ENCODE measurements around the gene DCAF12. TPM values are rescaled to one million over a fixed set of nuclear protein-coding genes. Genes with fewer than 3 reads are reported as not detected.

Gene DCAF12
- 10 to 100 TPM; 37.9 to 41.5 TPM for total RNA-seq

DNA sequence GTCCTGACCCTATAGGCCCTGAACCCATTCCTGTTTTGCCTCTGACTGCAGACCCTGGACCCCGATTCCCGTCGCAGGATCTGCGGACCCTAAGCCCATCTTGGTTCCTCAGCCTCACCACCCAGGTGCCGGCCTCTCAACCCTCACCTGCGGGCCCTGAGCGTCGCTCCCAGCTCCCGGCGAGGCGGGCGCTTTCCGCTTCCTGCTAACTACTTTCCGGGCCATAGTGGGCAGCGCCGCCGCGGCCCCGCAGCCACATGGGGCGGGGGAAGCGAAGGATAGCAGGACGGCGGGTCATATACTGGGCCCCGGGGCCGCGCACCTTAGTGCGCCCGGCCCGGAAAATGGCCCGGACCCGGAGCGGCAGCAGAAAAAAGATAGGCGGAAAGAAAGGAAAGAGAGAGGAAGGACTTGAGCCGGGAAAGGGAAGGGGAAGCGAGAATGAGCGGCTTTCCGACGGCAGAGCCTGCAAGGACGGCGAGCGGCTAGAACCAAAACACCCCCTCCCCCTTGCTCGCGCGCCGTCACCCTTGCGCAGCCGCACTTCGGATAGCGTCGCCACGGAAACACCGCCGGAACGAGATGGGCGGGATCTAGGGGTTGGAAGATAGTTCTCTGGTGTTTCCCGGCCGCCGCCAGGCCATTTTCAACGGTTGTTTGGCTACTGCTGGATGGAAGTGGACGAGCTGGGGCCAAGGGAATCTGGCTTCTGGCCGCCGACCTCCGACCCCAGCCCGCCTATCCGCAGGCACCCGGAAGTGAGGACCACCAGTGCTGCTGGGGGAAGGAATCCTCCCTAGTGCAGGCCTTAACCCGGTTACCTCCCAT is at the start of gene DCAF12:
TSS of gene DCAF12 (minus strand) at position 492 of the 828 bp plus-strand sequence. CDS start at position 225, 267 bp downstream.
- no peaks in the 10 kb centered on the region for H3K36me3 ChIP-seq
- peaks cover 10% of the 10 kb centered on the region for H3K4me1 ChIP-seq
- H3K9me3 ChIP-seq: no peaks in the 10 kb centered on the region
- H3K27me3 ChIP-seq: no peaks in the 10 kb centered on the region
- TF ChIP-seq, protein P1, sequence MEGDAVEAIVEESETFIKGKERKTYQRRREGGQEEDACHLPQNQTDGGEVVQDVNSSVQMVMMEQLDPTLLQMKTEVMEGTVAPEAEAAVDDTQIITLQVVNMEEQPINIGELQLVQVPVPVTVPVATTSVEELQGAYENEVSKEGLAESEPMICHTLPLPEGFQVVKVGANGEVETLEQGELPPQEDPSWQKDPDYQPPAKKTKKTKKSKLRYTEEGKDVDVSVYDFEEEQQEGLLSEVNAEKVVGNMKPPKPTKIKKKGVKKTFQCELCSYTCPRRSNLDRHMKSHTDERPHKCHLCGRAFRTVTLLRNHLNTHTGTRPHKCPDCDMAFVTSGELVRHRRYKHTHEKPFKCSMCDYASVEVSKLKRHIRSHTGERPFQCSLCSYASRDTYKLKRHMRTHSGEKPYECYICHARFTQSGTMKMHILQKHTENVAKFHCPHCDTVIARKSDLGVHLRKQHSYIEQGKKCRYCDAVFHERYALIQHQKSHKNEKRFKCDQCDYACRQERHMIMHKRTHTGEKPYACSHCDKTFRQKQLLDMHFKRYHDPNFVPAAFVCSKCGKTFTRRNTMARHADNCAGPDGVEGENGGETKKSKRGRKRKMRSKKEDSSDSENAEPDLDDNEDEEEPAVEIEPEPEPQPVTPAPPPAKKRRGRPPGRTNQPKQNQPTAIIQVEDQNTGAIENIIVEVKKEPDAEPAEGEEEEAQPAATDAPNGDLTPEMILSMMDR (IDR thresholded peaks at IDR 0.05): no peak
- peak within 1 kb of the TSS; percentile 95 for H3K27ac ChIP-seq
- DNase-seq: peak; percentile 94
- H3K9ac ChIP-seq (ENCODE audit: low read depth in 2 of 2, low read length in 2 of 2): peak within 1 kb of the TSS; percentile 81 to 100
- H3K4me3 ChIP-seq: peak within 1 kb of the TSS; percentile 98
- intact Hi-C loops (cut with DNase I): loop anchor here (2.0 kb wide), 1 partner anchor 126 kb away; no protein-coding TSS in a partner anchor

DNA sequence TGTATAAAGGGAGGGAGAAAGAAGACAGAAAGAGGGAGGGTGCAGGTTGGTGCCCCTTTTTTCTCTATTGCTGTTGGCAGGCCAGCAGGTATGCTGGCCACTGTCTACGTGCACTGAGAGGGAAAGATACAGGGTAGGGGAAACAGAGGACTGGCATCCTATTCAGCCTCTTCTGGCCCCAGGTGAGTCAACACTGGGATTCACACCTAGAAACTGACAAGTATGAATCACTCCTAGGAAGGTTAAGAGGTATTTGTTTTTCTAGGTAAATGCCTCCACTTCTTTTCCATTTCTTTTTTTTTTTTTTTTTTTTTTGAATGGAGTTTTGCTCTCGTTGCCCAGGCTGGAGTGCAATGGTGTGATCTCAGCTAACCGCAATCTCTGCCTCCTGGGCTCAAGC is 49.6 kb upstream of the DCAF12 start:
- no peak for DNase-seq
- Histone ChIP-seq H3K9ac (ENCODE audit: low read depth in 2 of 2, low read length in 2 of 2) (no peak overlapping the region), H3K4me3 (no peak overlapping the region), H3K9me3 (no peaks in the 10 kb centered on the region), H3K4me1 (no peaks in the 10 kb centered on the region), H3K27ac (no peak overlapping the region), H3K27me3 (no peaks in the 10 kb centered on the region), H3K36me3 (no peaks in the 10 kb centered on the region)
- intact Hi-C loops (cut with DNase I): no loop called here
- TF ChIP-seq, protein P1 (IDR thresholded peaks at IDR 0.05): no peak

DNA sequence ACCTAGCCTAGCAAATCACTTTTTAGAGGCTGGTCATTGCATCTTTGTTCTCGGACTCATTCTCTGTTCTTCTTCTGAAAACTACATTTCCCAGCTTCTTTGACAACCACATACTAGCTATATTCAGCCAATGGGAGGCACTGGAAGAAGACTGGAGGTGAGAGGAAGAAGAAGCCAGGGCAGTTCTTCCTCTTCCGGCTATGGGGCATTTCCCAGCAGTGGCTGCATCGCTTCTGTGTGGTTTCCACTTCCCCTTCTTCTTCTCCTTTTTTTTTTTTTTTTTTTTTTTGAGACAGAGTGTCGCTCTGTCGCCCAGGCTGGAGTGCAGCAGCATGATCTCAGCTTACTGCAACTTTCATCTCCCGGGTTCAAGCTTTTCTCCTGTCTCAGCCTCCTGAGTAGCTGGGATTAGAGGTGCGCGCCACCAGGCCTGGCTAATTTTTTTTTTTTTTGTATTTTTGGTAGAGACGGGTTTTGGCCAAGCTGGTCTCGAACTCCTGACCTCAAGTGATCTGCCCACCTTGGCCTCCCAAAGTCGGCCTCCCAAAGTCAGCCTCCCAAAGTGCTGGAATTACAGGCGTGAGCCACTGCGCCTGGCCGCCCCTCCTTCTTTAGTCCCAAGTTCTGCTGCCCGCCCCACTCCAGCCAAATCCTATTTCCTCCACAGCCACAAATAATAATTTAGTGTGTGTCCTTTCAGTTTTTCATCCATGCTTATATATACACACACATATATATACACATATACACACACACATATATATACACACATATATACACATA is 45.4 kb upstream of the DCAF12 start:
- TF ChIP-seq, protein P1 (IDR thresholded peaks at IDR 0.05): no peak
- Histone ChIP-seq H3K4me3 (no peak overlapping the region), H3K4me1 (peaks cover 6% of the 10 kb centered on the region), H3K9me3 (no peaks in the 10 kb centered on the region), H3K27ac (no peak overlapping the region), H3K9ac (ENCODE audit: low read depth in 2 of 2, low read length in 2 of 2) (no peak overlapping the region), H3K27me3 (no peaks in the 10 kb centered on the region), H3K36me3 (no peaks in the 10 kb centered on the region)
- no peak for DNase-seq
- intact Hi-C loops (cut with DNase I): no loop called here

DNA sequence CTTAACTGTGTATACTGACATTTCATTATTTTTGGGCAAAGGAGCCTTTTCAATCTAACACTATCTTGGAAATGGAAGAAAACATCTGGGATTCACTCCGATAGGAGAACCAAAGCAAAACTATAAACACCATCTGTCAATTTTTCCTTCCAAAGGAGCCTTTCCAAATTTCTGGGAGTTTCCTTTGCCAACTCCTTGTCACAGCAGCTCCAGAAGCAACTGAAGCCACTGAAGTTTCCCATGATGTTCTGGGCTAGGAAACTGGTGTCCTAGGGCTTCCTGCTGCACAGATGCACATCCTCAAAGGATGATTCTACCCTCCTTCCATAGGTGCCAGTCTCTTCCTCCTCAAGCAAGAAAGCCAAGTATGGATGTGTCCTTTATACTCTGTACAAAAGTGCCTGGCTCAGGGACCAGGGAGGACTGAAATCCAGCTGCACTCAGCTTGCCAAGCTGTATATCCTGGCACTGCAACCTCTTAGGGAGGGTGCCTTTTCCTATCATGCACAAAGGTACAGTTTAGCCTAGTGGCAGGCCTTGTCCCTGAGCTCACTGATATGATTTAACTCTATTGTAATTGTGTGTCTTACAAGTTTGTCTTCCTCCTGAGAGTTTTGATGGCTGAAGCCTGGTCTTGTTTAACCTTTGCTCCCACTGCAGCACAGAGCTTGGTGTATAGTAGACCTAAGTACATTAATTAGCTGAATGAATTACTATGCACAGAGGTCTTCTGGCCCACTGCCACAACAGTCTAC is 43.9 kb upstream of the DCAF12 start:
- no peak for DNase-seq
- TF ChIP-seq, protein P1 (IDR thresholded peaks at IDR 0.05): no peak
- no peaks in the 10 kb centered on the region for H3K36me3 ChIP-seq
- intact Hi-C loops (cut with DNase I): no loop called here
- H3K27me3 ChIP-seq: no peaks in the 10 kb centered on the region
- H3K9me3 ChIP-seq: no peaks in the 10 kb centered on the region
- H3K9ac ChIP-seq (ENCODE audit: low read depth in 2 of 2, low read length in 2 of 2): no peak overlapping the region
- peaks cover 6% of the 10 kb centered on the region for H3K4me1 ChIP-seq
- no peak overlapping the region for H3K4me3 ChIP-seq
- no peak overlapping the region for H3K27ac ChIP-seq

DNA sequence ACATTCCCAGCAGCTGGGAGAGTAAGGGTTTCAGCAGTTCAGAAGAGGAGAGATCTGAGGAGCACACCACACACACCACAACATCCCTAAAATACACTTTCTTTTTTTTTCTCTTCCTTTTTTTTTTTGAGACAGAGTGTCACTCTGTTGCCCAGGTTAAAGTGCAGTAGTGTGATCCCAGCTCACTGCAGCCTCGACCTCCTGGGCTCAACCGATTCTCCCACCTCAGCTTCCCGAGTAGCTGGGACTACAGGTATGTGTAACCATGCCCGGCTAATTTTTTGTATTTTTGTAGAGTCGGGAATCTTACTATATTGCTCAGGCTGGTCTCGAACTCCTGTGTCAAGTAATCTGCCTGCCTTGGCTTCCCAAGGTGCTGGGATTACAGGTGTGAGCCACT is 42.6 kb upstream of the DCAF12 start:
- H3K36me3 ChIP-seq: no peaks in the 10 kb centered on the region
- H3K9ac ChIP-seq (ENCODE audit: low read depth in 2 of 2, low read length in 2 of 2): no peak overlapping the region
- H3K27ac ChIP-seq: no peak overlapping the region
- no peaks in the 10 kb centered on the region for H3K9me3 ChIP-seq
- no peaks in the 10 kb centered on the region for H3K27me3 ChIP-seq
- TF ChIP-seq, protein P1 (IDR thresholded peaks at IDR 0.05): no peak
- intact Hi-C loops (cut with DNase I): no loop called here
- H3K4me3 ChIP-seq: no peak overlapping the region
- peaks cover 6% of the 10 kb centered on the region for H3K4me1 ChIP-seq
- no peak for DNase-seq

All from colonic mucosa (tissue), 4 donors.